ENCODE data around the gene ADAMTS12.

Gene ADAMTS12

DNA sequence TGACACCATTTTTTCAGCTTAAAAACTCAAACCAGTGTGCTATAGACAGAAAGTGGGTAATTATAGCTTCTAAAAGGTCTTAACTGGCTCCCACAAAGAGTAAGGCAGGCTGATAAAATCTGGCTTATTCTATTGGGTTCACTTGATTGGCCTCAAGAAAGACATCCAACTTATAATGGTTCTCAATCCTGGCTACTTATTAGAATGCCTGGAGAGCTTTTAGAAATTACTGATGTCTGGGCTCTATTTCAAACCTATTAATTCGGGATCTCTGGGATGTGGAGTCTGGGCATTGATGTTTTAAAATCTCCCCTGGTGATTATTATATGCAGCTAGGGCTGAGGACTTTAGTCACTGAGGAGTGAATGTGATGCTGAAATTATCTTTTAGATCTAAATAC, 263.0 kb downstream of the ADAMTS12 start:
- no peak for TF ChIP-seq RARB (CRISPR knock-in tag; IDR thresholded peaks at IDR 0.05)
- TF ChIP-seq, protein P1, sequence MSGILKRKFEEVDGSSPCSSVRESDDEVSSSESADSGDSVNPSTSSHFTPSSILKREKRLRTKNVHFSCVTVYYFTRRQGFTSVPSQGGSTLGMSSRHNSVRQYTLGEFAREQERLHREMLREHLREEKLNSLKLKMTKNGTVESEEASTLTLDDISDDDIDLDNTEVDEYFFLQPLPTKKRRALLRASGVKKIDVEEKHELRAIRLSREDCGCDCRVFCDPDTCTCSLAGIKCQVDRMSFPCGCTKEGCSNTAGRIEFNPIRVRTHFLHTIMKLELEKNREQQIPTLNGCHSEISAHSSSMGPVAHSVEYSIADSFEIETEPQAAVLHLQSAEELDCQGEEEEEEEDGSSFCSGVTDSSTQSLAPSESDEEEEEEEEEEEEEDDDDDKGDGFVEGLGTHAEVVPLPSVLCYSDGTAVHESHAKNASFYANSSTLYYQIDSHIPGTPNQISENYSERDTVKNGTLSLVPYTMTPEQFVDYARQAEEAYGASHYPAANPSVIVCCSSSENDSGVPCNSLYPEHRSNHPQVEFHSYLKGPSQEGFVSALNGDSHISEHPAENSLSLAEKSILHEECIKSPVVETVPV (CRISPR knock-in tag; IDR thresholded peaks at IDR 0.05) = no peak
- TF ChIP-seq TOX (CRISPR knock-in tag; IDR thresholded peaks at IDR 0.05; ENCODE audit: borderline replicate concordance) = no peak
- TF ChIP-seq, protein P2, sequence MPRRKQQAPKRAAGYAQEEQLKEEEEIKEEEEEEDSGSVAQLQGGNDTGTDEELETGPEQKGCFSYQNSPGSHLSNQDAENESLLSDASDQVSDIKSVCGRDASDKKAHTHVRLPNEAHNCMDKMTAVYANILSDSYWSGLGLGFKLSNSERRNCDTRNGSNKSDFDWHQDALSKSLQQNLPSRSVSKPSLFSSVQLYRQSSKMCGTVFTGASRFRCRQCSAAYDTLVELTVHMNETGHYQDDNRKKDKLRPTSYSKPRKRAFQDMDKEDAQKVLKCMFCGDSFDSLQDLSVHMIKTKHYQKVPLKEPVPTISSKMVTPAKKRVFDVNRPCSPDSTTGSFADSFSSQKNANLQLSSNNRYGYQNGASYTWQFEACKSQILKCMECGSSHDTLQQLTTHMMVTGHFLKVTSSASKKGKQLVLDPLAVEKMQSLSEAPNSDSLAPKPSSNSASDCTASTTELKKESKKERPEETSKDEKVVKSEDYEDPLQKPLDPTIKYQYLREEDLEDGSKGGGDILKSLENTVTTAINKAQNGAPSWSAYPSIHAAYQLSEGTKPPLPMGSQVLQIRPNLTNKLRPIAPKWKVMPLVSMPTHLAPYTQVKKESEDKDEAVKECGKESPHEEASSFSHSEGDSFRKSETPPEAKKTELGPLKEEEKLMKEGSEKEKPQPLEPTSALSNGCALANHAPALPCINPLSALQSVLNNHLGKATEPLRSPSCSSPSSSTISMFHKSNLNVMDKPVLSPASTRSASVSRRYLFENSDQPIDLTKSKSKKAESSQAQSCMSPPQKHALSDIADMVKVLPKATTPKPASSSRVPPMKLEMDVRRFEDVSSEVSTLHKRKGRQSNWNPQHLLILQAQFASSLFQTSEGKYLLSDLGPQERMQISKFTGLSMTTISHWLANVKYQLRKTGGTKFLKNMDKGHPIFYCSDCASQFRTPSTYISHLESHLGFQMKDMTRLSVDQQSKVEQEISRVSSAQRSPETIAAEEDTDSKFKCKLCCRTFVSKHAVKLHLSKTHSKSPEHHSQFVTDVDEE (CRISPR knock-in tag; IDR thresholded peaks at IDR 0.05) = no peak
- no peak for TF ChIP-seq ZFP3 (CRISPR knock-in tag; IDR thresholded peaks at IDR 0.05)
- no peak for TF ChIP-seq ZNF70 (CRISPR knock-in tag; IDR thresholded peaks at IDR 0.05)
- TF ChIP-seq OSR1 (CRISPR knock-in tag; IDR thresholded peaks at IDR 0.05) = no peak
- no peak for TF ChIP-seq ESRRG (CRISPR knock-in tag; IDR thresholded peaks at IDR 0.05)
- TF ChIP-seq ISL1 (CRISPR knock-in tag; IDR thresholded peaks at IDR 0.05) = no peak
- ATAC-seq = no peak

GRCh38 chr5:33621514-33621913, 270.3 kb downstream of the ADAMTS12 start:
- TF ChIP-seq OSR1 (CRISPR knock-in tag; IDR thresholded peaks at IDR 0.05) (no peak), ESRRG (CRISPR knock-in tag; IDR thresholded peaks at IDR 0.05) (no peak), ZC3H10 (CRISPR knock-in tag; IDR thresholded peaks at IDR 0.05) (no peak), TOX (CRISPR knock-in tag; IDR thresholded peaks at IDR 0.05; ENCODE audit: borderline replicate concordance) (no peak), CSDC2 (CRISPR knock-in tag; IDR thresholded peaks at IDR 0.05) (no peak), ISL1 (CRISPR knock-in tag; IDR thresholded peaks at IDR 0.05) (no peak), ZFP3 (CRISPR knock-in tag; IDR thresholded peaks at IDR 0.05) (no peak), GLIS3 (CRISPR knock-in tag; IDR thresholded peaks at IDR 0.05) (no peak), ZNF565 (CRISPR knock-in tag; conservative IDR thresholded peaks at IDR 0.05; ENCODE audit: low read depth) (no peak), PPARA (CRISPR knock-in tag; IDR thresholded peaks at IDR 0.05; ENCODE audit: borderline replicate concordance) (no peak), RARB (CRISPR knock-in tag; IDR thresholded peaks at IDR 0.05) (no peak), ZFP30 (CRISPR knock-in tag; IDR thresholded peaks at IDR 0.05) (no peak), SNAI2 (CRISPR knock-in tag; IDR thresholded peaks at IDR 0.05) (no peak), CREB5 (CRISPR knock-in tag; IDR thresholded peaks at IDR 0.05; ENCODE audit: low read depth) (no peak), ARNTL (CRISPR knock-in tag; IDR thresholded peaks at IDR 0.05; ENCODE audit: borderline replicate concordance, low read depth) (no peak), PATZ1 (CRISPR knock-in tag; IDR thresholded peaks at IDR 0.05; ENCODE audit: borderline replicate concordance) (no peak)
- TF ChIP-seq, protein P1 (CRISPR knock-in tag; IDR thresholded peaks at IDR 0.05) = no peak
- TF ChIP-seq, protein P3, sequence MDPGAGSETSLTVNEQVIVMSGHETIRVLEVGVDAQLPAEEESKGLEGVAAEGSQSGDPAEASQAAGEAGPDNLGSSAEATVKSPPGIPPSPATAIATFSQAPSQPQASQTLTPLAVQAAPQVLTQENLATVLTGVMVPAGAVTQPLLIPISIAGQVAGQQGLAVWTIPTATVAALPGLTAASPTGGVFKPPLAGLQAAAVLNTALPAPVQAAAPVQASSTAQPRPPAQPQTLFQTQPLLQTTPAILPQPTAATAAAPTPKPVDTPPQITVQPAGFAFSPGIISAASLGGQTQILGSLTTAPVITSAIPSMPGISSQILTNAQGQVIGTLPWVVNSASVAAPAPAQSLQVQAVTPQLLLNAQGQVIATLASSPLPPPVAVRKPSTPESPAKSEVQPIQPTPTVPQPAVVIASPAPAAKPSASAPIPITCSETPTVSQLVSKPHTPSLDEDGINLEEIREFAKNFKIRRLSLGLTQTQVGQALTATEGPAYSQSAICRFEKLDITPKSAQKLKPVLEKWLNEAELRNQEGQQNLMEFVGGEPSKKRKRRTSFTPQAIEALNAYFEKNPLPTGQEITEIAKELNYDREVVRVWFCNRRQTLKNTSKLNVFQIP (CRISPR knock-in tag; IDR thresholded peaks at IDR 0.05; ENCODE audit: borderline replicate concordance, low read depth) = no peak
- TF ChIP-seq, protein P2 (CRISPR knock-in tag; IDR thresholded peaks at IDR 0.05) = no peak
- no peak for ATAC-seq

Data from SK-N-SH treated with all-trans-retinoic acid at 6 μM for 48 hours (cell line).